ENCODE results near the gene FAM171A2. TPM values are rescaled to one million over a fixed set of nuclear protein-coding genes. Genes with fewer than 3 reads are reported as not detected.
A peak's percentile ranks its signal among the peaks of the same experiment; 100 is the strongest.

FAM171A2 gene
- total and polyA plus RNA-seq, 10 of the 15 experiments (the other 5 are each of a cell fraction or from before 2014, with no cell fraction given), result 0.08 to 1.7 (median 0.27) TPM; not detected in 2

GRCh38 chr17:44324571-44325275 lies 38.9 kb downstream of the FAM171A2 start, which contains the start of gene SLC25A39 (continued):
- TF ChIP-seq PAX5 (IDR thresholded peaks at IDR 0.05; ENCODE audit: borderline replicate concordance, low read depth, low read length), result peak; percentile 56; the same call in 1 of the 2 replicates
- TF ChIP-seq CREM (IDR thresholded peaks at IDR 0.05; ENCODE audit: low read depth), result 0 out of 2 replicates have a peak, but pooled peaks have one; percentile 14
- TF ChIP-seq KAT2A (conservative IDR thresholded peaks at IDR 0.05; ENCODE audit: control insufficient read depth, low read depth, low read length), result no peak
- TF ChIP-seq EGR1 (IDR thresholded peaks at IDR 0.05; ENCODE audit: borderline replicate concordance in 1 of 2, low read depth in 2 of 2, low read length in 2 of 2), result peak in 1 of 2 experiments; percentile 71; a peak in 2 of 3 replicates

GRCh38 chr17:44324092-44324570 lies 39.5 kb downstream of the FAM171A2 start:
- peaks cover 8% of the 10 kb centered on the region for H3K4me1 ChIP-seq (ENCODE audit: control insufficient read depth, insufficient read depth, low read length)
- no TSS peak for BruUV-seq (replicated peaks)
- ChIA-PET CTCF (interaction anchor here (1.0 to 3.8 kb wide), 5 partner anchors 21 to 114 kb away, joined by 3 to 46 read pairs (median 7); partner anchors contain the start of gene GRN), SMC1A (ENCODE audit: uncharacterized antibody, unreplicated experiment) (interaction anchor here (1.0 to 2.1 kb wide), 3 partner anchors 22 to 120 kb away, joined by 3 to 8 read pairs (median 7); no protein-coding TSS in a partner anchor), RAD21 (ENCODE audit: unreplicated experiment) (interaction anchor here (1.0 to 3.6 kb wide), 5 partner anchors 24 to 200 kb away, joined by 3 to 40 read pairs (median 4); partner anchors contain the start of gene HDAC5), POLR2A (interaction anchor here (0.6 to 2.6 kb wide), 5 partner anchors 14 to 150 kb away, joined by 3 to 10 read pairs (median 4); no protein-coding TSS in a partner anchor)
- DNase-seq (ENCODE audit: low read depth, low spot score), result no peak
- H3K9me3 ChIP-seq (replicated peaks; ENCODE audit: control insufficient read depth, insufficient read depth, low read length), result no peaks in the 10 kb centered on the region
- peak overlapping the region; percentile 91 for H3K4me2 ChIP-seq (ENCODE audit: control insufficient read depth, insufficient read depth)
- H3K36me3 ChIP-seq (ENCODE audit: control insufficient read depth in 2 of 2, insufficient read depth in 2 of 2, low read length in 1 of 2), result peaks cover 8 to 19% of the 10 kb centered on the region in 2 experiments; a peak in 3 of 4 replicates
- peak overlapping the region; percentile 81 for H3K27ac ChIP-seq (ENCODE audit: control insufficient read depth, insufficient read depth)
- peak; percentile 1; the same call in 1 of the 3 replicates for ATAC-seq
- in situ Hi-C loops (cut with MboI), result no loop called here
- H3K79me2 ChIP-seq (ENCODE audit: control insufficient read depth, insufficient read depth, low read length), result peaks cover 26% of the 10 kb centered on the region
- H3K9ac ChIP-seq (ENCODE audit: control insufficient read depth, insufficient read depth, low read length), result peak overlapping the region; percentile 90
- H4K20me1 ChIP-seq (ENCODE audit: control insufficient read depth, insufficient read depth), result no peaks in the 10 kb centered on the region
- intact Hi-C loops (cut with micrococcal nuclease; ENCODE audit: unreplicated experiment), result no loop called here
- no peaks in the 10 kb centered on the region for H3K27me3 ChIP-seq (replicated peaks in 1 of 2; ENCODE audit: control insufficient read depth in 2 of 2, insufficient read depth in 2 of 2, low read length in 1 of 2)
- no peak for TF ChIP-seq SKIL (IDR thresholded peaks at IDR 0.05; ENCODE audit: low read depth, poor library complexity, severe bottlenecking)
- 5% methylated on average over 32 of the region's 38 CpGs for WGBS (ENCODE audit: insufficient coverage, insufficient replicate concordance, low lambda C conversion rate, missing lambda C conversion rate)
- FAIRE-seq, result no peak
- peak overlapping the region; percentile 92 for H3K4me3 ChIP-seq
- peak overlapping the region; percentile 71 for H2AFZ ChIP-seq (ENCODE audit: control insufficient read depth, low read depth, low read length)
